ENCODE measurements around the gene DCUN1D2. TPM values are rescaled to one million over a fixed set of nuclear protein-coding genes. Genes with fewer than 3 reads are reported as not detected.

Gene DCUN1D2
- total RNA-seq, 2 donors from 2014 or later: 35.8 to 44.7 TPM

GRCh38 chr13:113415825-113416224 lies 74.7 kb downstream of the DCUN1D2 start:
- no peak for DNase-seq
- Histone ChIP-seq H3K36me3 (ENCODE audit: control insufficient read depth, insufficient read depth, low read length) (no peaks in the 10 kb centered on the region), H3K4me3 (ENCODE audit: low read length) (no peak overlapping the region), H3K27ac (ENCODE audit: low read depth, low read length) (no peak overlapping the region), H3K9ac (ENCODE audit: extremely low read depth, low read length, poor library complexity, severe bottlenecking) (no peak overlapping the region), H3K9me3 (ENCODE audit: control insufficient read depth, low read length) (no peaks in the 10 kb centered on the region), H3K4me1 (ENCODE audit: control insufficient read depth, insufficient read depth, low read length) (no peaks in the 10 kb centered on the region), H3K27me3 (ENCODE audit: control insufficient read depth, insufficient read depth, low read length, poor library complexity, severe bottlenecking) (no peaks in the 10 kb centered on the region)
- H3K9me3 Mint-ChIP-seq: peaks cover 4% of the 10 kb centered on the region
- no peak overlapping the region for H3K27ac Mint-ChIP-seq
- H3K36me3 Mint-ChIP-seq (ENCODE audit: low read depth): peaks cover 2% of the 10 kb centered on the region
- no peaks in the 10 kb centered on the region for H3K27me3 Mint-ChIP-seq (ENCODE audit: insufficient read depth)
- H3K4me3 Mint-ChIP-seq: no peak overlapping the region
- WGBS, 2 experiments (ENCODE audit: insufficient coverage in 1 of 2, insufficient read length in 1 of 2): 82 to 88% methylated on average over 8 of the region's 8 CpGs
- no peak for TF ChIP-seq CTCF (conservative IDR thresholded peaks at IDR 0.05)
- H3K4me1 Mint-ChIP-seq: no peaks in the 10 kb centered on the region

GRCh38 chr13:113415032-113415431 lies 75.5 kb downstream of the DCUN1D2 start:
- no peak overlapping the region for H3K4me3 Mint-ChIP-seq
- H3K27ac Mint-ChIP-seq: no peak overlapping the region
- H3K27me3 ChIP-seq (ENCODE audit: control insufficient read depth, insufficient read depth, low read length, poor library complexity, severe bottlenecking): no peaks in the 10 kb centered on the region
- H3K4me1 Mint-ChIP-seq: no peaks in the 10 kb centered on the region
- no peaks in the 10 kb centered on the region for H3K4me1 ChIP-seq (ENCODE audit: control insufficient read depth, insufficient read depth, low read length)
- TF ChIP-seq CTCF (conservative IDR thresholded peaks at IDR 0.05): no peak
- H3K9ac ChIP-seq (ENCODE audit: extremely low read depth, low read length, poor library complexity, severe bottlenecking): no peak overlapping the region
- H3K36me3 ChIP-seq (ENCODE audit: control insufficient read depth, insufficient read depth, low read length): no peaks in the 10 kb centered on the region
- H3K36me3 Mint-ChIP-seq (ENCODE audit: low read depth): peaks cover 2% of the 10 kb centered on the region
- 88 to 94% methylated on average over 9 to 15 of the region's 15 CpGs for WGBS, 2 experiments (ENCODE audit: insufficient coverage in 1 of 2, insufficient read length in 1 of 2)
- H3K27ac ChIP-seq (ENCODE audit: low read depth, low read length): no peak overlapping the region
- DNase-seq: no peak
- no peaks in the 10 kb centered on the region for H3K27me3 Mint-ChIP-seq (ENCODE audit: insufficient read depth)
- no peaks in the 10 kb centered on the region for H3K9me3 ChIP-seq (ENCODE audit: control insufficient read depth, low read length)
- H3K4me3 ChIP-seq (ENCODE audit: low read length): no peak overlapping the region
- H3K9me3 Mint-ChIP-seq: peaks cover 4% of the 10 kb centered on the region

- 67 to 92% methylated on average over 3 to 8 of the region's 8 CpGs for WGBS, 2 experiments (ENCODE audit: insufficient coverage in 1 of 2, insufficient read length in 1 of 2)
- no peak overlapping the region for H3K4me3 Mint-ChIP-seq
- no peaks in the 10 kb centered on the region for H3K4me1 Mint-ChIP-seq
- TF ChIP-seq CTCF (conservative IDR thresholded peaks at IDR 0.05): no peak
- Histone ChIP-seq H3K36me3 (ENCODE audit: control insufficient read depth, insufficient read depth, low read length) (no peaks in the 10 kb centered on the region), H3K9ac (ENCODE audit: extremely low read depth, low read length, poor library complexity, severe bottlenecking) (no peak overlapping the region), H3K9me3 (ENCODE audit: control insufficient read depth, low read length) (no peaks in the 10 kb centered on the region), H3K4me1 (ENCODE audit: control insufficient read depth, insufficient read depth, low read length) (no peaks in the 10 kb centered on the region), H3K27me3 (ENCODE audit: control insufficient read depth, insufficient read depth, low read length, poor library complexity, severe bottlenecking) (no peaks in the 10 kb centered on the region), H3K27ac (ENCODE audit: low read depth, low read length) (no peak overlapping the region), H3K4me3 (ENCODE audit: low read length) (no peak overlapping the region)
- H3K9me3 Mint-ChIP-seq: peaks cover 4% of the 10 kb centered on the region
- DNase-seq: no peak
- H3K27me3 Mint-ChIP-seq (ENCODE audit: insufficient read depth): no peaks in the 10 kb centered on the region
- H3K27ac Mint-ChIP-seq: no peak overlapping the region
- H3K36me3 Mint-ChIP-seq (ENCODE audit: low read depth): peaks cover 2% of the 10 kb centered on the region
Measured at GRCh38 chr13:113414335-113414734, 76.2 kb downstream of the DCUN1D2 start.
